KOPT-K1 (cell line): ENCODE measurements around the gene BIRC5.
"Not testable (repeated sequence)": the region's sequence is repeated elsewhere in the genome, so short reads cannot be mapped to it uniquely, and the experiment has no call there.

ENCODE experiments used
- H3K27ac ChIP-seq: fragments of 200-600 bp; sonication (generic); 2 replicates; pipeline ENCODE4 v1.5.1; 2016; ENCODE audit warnings: antibody characterized with exemption, mild to moderate bottlenecking, low read depth, low read length; ENCODE audit not compliant: poor library complexity, severe bottlenecking
- H3K36me3 ChIP-seq: fragments of 200-600 bp; sonication (generic); 2 replicates; pipeline ENCODE4 v1.5.1; 2017; ENCODE audit warnings: antibody characterized with exemption, mild to moderate bottlenecking, low read length, moderate library complexity; ENCODE audit not compliant: insufficient read depth
- H3K9me3 ChIP-seq: fragments of 200-600 bp; sonication (generic); 2 replicates; pipeline ENCODE4 v1.5.1; 2017; ENCODE audit warnings: antibody characterized with exemption, low read length, mild to moderate bottlenecking; ENCODE audit not compliant: insufficient read depth, poor library complexity, severe bottlenecking

The BIRC5 gene

DNA sequence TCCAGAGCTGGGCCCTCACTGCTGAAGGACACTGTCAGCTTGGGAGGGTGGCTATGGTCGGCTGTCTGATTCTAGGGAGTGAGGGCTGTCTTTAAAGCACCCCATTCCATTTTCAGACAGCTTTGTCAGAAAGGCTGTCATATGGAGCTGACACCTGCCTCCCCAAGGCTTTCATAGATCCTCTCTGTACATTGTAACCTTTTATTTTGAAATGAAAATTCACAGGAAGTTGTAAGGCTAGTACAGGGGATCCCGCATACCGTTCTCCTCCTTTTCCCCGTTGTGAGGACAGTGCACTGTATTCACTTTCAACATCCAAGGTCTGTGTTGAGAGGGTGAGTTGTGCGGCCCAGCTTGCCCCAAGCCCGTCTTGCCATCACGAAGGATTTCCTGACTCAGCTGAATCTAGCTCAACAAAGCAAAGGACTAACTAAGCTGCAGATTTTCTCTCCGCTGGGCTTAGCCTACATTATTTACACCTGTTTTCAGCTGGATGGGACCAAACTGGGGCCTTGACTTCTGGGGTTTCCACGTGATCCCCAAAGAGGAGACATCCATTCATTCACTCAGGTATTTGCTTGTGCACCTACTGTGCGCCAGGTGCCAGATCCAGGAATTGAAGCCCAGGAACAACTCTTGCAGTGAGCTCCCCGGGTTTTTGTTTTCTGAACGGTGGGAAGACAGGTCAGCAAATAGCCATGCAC, 12.2 kb downstream of the BIRC5 start:
- Histone ChIP-seq H3K9me3 (no peaks in the 10 kb centered on the region), H3K27ac (no peak overlapping the region), H3K36me3 (peaks cover 44% of the 10 kb centered on the region)

DNA sequence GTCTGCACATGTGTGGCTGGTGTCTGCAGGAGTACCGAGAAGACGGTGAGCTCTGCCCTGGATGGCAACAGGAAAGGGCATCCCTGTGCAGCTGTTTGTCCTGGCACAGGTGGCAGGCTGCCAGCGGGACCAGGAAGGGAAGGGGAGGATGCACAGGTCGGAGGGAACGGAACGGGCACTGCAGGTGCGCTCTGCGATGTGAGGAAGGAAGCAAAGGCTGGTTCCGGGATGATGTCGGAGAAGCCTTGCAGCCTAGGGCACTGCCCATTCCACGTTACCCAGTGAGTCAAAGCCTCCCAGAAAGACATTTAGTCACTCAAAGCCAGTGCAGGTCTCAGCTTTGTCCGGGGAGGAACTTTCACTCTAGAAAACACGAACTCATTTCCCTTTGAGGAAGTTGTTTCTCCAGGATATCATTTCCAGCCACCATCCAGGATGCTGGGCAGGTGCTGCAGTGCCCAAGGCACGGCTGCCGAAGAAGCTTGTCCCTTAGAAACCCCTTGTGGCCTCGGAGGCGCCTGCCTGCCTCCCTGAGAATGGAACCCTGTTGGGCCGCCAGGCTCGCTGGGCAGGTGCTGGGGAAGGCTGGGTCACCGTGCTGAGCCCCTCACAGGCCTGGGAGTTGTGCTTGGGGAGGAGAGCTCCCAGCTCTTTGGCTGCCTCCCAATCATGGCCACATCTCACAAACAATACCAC, 12.9 kb downstream of the BIRC5 start:
- Histone ChIP-seq H3K27ac (no peak overlapping the region), H3K9me3 (no peaks in the 10 kb centered on the region), H3K36me3 (peaks cover 37% of the 10 kb centered on the region)

DNA sequence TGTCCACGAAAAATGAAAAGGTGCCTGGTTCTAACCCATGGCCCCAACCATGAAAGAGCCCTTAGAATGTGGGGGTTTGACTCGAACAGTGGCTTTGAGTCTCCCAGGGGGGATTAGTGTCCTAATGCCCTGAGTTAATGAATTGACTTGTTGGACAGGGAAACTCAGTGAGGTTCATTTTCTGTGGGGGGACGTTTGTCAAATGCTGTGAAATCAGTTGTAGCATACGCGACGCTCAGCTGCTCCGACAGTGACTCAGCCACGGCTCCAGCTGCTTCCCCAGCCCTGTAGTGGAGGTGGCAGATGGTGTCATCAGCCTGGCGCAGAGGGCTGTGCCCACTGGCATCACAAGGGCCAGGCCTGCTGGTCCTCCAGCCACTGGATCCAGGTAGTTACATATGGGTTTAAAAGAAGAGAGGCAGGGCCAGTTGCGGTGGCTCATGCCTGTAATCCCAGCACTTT, 13.4 kb downstream of the BIRC5 start:
- Histone ChIP-seq H3K36me3 (peaks cover 31% of the 10 kb centered on the region), H3K27ac (no peak overlapping the region), H3K9me3 (no peaks in the 10 kb centered on the region)

DNA sequence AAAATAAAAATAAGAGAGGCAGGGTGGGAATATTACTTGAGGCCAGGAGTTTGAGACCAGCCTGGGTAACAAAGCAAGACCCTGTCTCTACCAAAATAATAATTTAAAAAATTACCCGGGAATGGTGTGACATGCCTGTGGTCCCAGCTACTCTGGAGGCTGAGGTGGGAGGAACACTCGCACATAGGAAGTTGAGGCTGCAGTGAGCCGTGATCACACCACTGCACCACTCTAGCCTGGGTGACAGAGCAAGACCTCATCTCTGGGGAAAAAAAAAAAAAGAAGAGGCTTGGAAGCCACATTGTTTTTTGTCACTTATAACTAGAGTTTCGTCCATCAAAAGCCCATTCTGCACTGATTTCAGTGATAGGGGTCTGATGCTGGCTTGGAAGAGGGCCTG, 14.1 kb downstream of the BIRC5 start:
- no peaks in the 10 kb centered on the region for H3K9me3 ChIP-seq
- no peak overlapping the region for H3K27ac ChIP-seq
- peaks cover 24% of the 10 kb centered on the region for H3K36me3 ChIP-seq

DNA sequence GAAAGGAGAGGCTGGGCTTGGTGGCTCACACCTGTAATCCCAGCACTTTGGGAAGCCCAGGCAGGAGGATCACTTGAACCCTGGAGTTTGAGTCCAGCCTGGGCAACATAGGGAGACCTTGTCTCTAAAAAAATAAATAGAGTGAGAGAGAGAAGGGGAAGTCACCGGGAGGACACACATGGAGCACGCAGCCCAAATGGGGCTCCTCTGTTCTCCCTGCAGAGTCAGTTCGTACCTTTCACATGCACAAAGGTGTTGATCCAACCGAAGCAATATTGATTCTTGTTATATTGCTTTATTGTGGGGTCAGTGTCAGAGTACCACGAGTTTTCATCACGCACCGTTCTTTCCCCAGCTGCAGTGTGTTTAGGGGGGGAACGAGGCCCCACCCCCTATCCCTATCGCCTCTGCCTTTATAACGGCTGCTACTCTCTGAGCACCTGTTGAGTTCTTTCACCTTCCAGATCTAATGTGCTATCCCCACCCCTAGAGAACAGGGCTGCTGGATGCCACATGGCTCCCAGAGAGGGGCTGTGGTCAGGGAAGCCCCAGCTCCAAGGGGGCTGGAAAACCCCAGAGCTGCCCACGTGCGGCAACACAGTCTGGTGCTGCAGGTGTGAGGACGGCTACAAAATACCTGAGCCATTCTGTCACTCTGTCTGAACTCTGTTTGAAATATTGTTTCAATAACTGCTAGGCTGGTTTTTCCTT, 16.4 kb downstream of the BIRC5 start:
- Histone ChIP-seq H3K36me3 (peaks cover 2% of the 10 kb centered on the region), H3K9me3 (no peaks in the 10 kb centered on the region), H3K27ac (no peak overlapping the region)

DNA sequence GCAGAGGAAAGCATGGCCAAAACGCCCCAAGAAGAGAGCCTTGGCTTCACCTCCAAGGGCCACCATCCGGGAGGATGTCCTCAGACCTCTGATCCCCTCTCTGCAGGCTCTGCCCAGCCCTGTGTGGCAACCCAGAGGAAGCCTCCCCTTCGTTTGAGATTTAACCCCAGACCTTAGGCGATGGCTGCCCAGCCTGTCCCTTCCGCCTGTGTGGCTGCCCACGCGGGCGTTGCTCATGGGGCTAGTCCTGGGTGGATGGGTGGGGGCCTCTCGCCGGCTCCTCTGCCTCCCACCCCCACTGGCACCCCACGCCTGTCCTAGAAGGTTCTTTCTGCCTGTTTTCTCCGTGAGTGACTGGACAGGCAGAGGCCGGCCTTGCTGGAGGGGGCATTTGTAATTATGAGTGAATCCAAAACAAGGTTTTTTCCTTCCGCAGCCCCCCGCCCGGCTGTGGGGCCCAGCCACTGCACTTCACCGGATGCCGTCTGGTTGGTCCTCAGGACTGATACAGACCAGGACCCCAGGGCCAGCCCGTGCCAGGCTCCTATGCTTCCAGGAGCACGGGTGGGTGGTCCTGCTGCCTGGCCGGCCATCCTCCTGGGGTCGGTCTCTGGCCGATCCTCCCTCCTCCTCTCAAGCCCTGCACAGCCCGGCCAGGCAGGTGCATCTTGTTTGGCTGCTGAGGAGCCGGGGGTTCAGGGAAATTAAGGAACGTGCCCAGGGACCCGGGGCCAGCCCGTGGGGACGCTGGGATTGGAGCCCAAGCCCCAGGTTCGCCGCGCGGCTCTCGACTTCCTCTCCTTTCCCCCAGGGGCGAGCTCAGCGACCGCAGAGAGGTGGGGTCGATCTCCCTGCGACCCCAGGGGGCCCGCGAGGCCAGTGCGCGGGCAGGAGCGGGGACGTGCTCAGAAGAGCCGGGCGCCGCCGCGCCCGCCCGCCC, 17.2 kb downstream of the BIRC5 start, which contains the start of gene TMEM235:
Gene TMEM235, plus strand, starts transcription at position 636 of the 940 bp plus-strand sequence. CDS start 393 bp downstream, outside the sequence.
- no peaks in the 10 kb centered on the region for H3K9me3 ChIP-seq
- H3K36me3 ChIP-seq = no peaks in the 10 kb centered on the region
- no peak within 1 kb of the TSS for H3K27ac ChIP-seq

DNA sequence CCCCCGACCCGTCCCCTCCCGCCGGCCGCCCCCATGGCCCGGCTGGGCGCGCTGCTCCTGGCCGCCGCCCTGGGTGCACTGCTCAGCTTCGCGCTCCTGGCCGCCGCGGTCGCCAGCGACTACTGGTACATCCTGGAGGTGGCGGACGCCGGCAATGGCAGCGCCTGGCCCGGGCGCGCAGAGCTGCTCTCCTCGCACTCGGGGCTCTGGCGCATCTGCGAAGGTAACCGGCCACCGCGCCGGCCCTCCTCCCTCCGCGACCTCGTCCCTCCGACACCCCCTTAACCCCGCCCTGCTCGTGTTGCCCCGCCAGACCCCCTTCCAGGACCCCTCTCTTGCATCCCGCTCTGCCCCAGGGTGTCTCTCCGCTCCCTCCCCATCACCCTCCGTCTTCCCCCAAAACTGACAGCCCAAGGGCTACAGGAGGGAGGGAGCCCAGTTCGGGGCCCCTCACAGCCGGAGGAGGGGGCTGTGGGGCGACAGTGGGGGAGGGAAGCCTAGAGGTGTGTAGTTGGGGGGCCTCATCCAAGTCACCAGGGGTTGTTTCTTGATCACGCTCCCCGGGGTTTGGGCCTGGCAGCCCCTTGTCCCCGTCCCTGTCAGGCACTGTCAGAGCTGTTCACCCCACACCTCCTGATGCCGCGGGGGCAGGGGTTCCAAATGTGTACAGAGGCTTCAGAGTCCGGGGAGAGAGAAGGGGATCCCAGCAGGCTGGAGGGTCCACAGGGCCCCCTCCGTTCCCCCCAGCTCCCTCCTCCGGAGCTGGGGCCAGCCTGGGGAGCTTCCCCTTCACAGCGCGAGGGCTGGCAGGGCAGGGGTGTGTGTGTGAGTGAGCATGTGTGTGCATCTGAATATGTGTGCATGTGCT, 18.2 kb downstream of the BIRC5 start:
- no peaks in the 10 kb centered on the region for H3K9me3 ChIP-seq
- H3K36me3 ChIP-seq = no peaks in the 10 kb centered on the region
- no peak overlapping the region for H3K27ac ChIP-seq

DNA sequence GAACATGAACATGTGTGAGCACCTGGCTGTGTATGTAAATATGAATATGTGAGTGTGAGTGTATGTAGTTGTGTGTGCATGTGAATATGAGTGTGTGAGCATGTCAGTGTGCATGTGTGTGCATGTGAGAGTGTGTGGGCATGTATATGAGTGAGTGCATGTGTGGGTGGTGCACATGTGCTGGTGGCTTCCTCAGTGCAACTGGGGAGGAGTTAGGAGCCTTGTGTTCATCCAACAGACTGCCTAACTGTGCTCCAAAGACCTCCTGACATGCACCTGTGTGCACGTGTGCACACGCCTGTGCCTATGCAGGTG, 18.8 kb downstream of the BIRC5 start:
- no peak overlapping the region for H3K27ac ChIP-seq
- H3K9me3 ChIP-seq = no peaks in the 10 kb centered on the region
- no peaks in the 10 kb centered on the region for H3K36me3 ChIP-seq

DNA sequence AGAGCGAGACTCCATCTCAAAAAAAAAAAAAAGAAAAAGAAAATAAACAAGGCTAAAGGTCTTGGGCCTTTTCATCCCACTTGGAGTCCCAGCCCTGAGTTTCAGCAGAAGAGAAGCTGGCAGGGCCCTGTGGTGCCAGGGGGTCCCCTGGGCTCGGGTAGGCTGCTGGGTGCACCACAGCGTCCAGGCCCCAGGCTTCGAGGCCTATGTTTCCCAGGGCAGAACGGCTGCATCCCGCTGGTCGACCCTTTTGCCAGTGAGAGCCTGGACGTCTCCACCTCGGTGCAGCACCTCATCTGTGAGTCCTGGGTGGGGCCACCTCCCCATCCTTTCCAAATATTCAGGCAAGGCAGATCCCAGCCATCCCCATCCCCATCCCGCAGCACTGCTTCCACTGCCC, 19.6 kb downstream of the BIRC5 start:
- no peaks in the 10 kb centered on the region for H3K36me3 ChIP-seq
- no peaks in the 10 kb centered on the region for H3K9me3 ChIP-seq
- H3K27ac ChIP-seq = no peak overlapping the region

DNA sequence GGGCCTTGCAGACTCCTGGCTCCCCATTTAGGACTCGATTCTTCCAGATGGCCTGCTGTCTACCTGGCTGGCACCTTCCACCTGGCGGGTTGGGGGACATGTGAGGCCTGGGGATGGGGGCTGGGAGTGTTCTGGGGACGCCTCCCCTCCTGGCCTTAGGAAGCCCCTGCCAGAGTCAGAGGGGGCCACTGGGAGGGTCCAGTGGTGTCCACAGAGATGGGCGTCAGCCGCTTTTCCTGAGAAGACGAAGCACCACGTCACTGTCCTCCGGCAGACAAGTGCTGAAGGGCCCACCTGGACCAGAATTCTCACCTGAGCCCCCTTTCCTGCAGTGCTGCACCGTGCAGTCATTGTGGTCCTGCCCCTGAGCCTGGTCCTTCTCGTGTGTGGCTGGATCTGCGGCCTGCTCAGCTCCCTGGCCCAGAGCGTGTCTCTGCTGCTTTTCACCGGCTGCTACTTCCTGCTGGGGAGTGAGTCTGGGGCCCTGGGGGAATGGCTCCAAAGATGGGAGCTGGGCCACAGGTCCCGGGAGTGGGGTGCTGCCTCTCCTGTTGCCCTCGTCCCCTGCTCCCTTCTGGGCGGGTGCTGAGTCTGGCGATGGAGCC, 20.3 kb downstream of the BIRC5 start:
- no peak overlapping the region for H3K27ac ChIP-seq

DNA sequence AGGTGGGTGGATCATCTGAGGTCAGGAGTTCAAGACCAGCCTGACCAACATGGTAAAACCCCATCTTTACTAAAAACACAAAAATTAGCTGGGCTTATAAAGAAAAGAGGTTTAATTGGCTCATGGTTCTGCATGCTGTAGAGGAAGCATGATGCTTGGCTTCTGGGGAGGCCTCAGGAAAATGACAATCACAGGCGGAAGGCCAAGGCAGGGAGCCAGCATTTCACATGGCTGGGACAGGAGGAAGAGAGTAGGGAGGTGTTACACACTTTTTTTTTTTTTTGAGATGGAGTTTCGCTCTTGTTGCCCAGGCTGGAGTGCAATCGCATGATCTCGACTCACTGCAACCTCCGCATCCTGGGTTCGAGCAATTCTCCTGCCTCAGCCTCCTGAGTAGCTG, 21.0 kb downstream of the BIRC5 start:
- H3K9me3 ChIP-seq, H3K36me3 ChIP-seq, H3K27ac ChIP-seq: not testable (repeated sequence)

More for the DNA sequence above, 20.3 kb downstream of the BIRC5 start:
- Histone ChIP-seq H3K9me3 (no peaks in the 10 kb centered on the region), H3K36me3 (no peaks in the 10 kb centered on the region)

DNA sequence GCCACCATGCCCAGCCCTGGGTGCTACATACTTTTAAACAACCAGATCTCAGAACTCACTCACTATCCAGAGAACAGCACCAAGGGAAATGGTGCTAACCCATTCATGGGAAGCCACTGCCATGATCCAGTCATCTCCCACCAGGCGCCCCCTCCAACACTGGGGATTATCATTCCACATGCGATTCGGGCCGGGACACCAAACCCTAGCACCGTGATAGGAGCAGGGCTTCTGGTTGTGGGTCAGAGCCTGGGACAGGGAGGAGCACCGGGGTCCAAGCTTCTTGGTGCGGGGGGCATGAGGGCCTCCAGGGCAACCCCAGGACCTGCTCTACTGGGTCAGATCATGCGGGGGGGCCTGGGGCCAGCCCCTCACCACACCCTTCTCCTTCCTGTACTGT, 21.8 kb downstream of the BIRC5 start:
- H3K9me3 ChIP-seq = no peaks in the 10 kb centered on the region
- no peaks in the 10 kb centered on the region for H3K36me3 ChIP-seq
- no peak overlapping the region for H3K27ac ChIP-seq

DNA sequence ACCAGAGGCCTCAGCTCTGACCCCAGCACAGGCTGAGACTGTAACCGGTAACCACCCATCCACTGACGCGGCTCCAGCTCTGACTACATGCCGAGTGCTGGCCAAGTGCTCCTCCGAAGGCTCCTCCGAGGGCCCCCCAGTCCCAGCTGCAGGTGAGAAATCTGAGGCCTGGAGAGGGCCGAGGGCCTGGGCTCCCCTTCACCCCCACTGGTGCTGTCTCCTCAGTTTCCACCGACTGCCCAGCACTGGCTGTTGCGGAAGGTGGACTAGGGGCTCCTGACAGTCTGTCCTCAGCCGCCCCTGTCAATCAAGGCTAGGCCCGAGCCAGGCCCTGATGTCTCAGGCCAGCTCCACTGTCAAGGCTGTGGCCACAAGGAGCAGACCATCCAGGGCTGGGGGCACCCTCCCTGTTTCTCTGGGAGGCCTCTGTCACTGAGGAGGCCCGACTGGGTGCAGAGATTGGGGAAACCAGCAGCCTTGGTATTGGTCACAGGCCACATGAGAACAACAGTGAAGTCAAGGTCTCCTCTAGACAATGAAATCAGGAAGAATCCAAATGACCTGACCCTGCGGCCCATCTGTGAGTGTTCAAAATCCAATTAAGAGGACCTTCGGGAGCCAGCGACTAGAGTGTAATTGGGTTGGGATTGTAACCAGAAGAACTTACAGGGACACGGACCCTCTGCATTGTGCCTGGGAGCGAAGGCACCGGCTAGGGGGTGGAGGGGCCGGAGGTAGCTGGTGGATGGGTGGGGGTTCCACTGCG, 22.5 kb downstream of the BIRC5 start:
- Histone ChIP-seq H3K9me3 (no peaks in the 10 kb centered on the region), H3K36me3 (no peaks in the 10 kb centered on the region), H3K27ac (no peak overlapping the region)
